Gastrocnemius medialis (tissue), 4 donors: Measurements from ENCODE around the gene SNAPC4. TPM values are rescaled to one million over a fixed set of nuclear protein-coding genes. Genes with fewer than 3 reads are reported as not detected.

Experiments used
- ATAC-seq, 2 donors: fragments of 150-250 bp; one replicate each; pipeline ENCODE4 v1.9.1; 2016
- DNase-seq, 2 donors: peaks; one replicate each; pipeline ENCODE4 v3.0.0-alpha.2; 2019
- H3K27ac ChIP-seq, 4 donors: fragments of 200-600 bp; sonication (generic); 1 replicate in 1 of 4; 2 replicates in 3 of 4; pipeline ENCODE4 v1.5.1; 2016 to 2018; ENCODE audit warnings: mild to moderate bottlenecking in 2 of 4, moderate library complexity in 1 of 4
- H3K27me3 ChIP-seq, 3 donors: fragments of 200-600 bp; sonication (generic) in 2 of 3; 1 replicate in 1 of 3; 2 replicates in 2 of 3; pipeline versions ENCODE4 v1.5.1 to v1.6.0; 2016 to 2019; ENCODE audit warnings: mild to moderate bottlenecking in 1 of 3, moderate library complexity in 1 of 3
- H3K36me3 ChIP-seq, 2 donors: fragments of 200-600 bp; sonication (generic) in 1 of 2; one replicate each; pipeline ENCODE4 v1.5.1; 2017 to 2018
- H3K4me1 ChIP-seq, 2 donors: fragments of 200-600 bp; sonication (generic) in 1 of 2; one replicate each; pipeline ENCODE4 v1.5.1; 2016 to 2017; ENCODE audit warnings: mild to moderate bottlenecking in 2 of 2
- H3K4me3 ChIP-seq, 4 donors: fragments of 200-600 bp; sonication (generic) in 3 of 4; 1 replicate in 1 of 4; 2 replicates in 3 of 4; pipeline ENCODE4 v1.5.1; 2016 to 2019; ENCODE audit warnings: mild to moderate bottlenecking in 2 of 4
- H3K9me3 ChIP-seq, 3 donors: fragments of 200-600 bp; sonication (generic) in 2 of 3; 1 replicate in 1 of 3; 2 replicates in 2 of 3; pipeline ENCODE4 v1.5.1; 2016 to 2019
- CTCF ChIP-seq, 5 experiments: fragments of 450-650 bp in 3 of 5; fragments of 200-600 bp in 2 of 5; sonication (generic) in 2 of 5; IDR thresholded peaks in 4 of 5; conservative IDR thresholded peaks in 1 of 5; 1 replicate in 4 of 5; 2 replicates in 1 of 5; pipeline ENCODE4 v1.5.1; 2016 to 2019; ENCODE audit warnings: antibody characterized with exemption in 5 of 5, mild to moderate bottlenecking in 3 of 5, moderate library complexity in 3 of 5
- POLR2A ChIP-seq, 2 donors: fragments of 450-650 bp; IDR thresholded peaks; one replicate each; pipeline ENCODE4 v1.6.1; 2017; ENCODE audit warnings: antibody characterized with exemption in 2 of 2, mild to moderate bottlenecking in 2 of 2, moderate library complexity in 2 of 2
- in situ Hi-C, 4 donors: fragments of 200-750 bp; cut with MboI; loops; one replicate each; pipeline versions ENCODE4 v1.15.0 to v1.8.0; 2017; ENCODE audit warnings: low sequenced_read_pairs in 4 of 4
- intact Hi-C: fragments of 100-400 bp; cut with DNase I; formaldehyde crosslinking; loops from one replicate; pipeline ENCODE4 v1.15.1; 2023; ENCODE audit warnings: low total_unique reads
- total RNA-seq, 4 donors: library from RNA; depleted of rRNA; stranded (reverse); fragments of >200 nt; gene quantifications; one replicate each; pipeline versions ENCODE4 v1.1.0 to v1.2.3, GENCODE V29; 2016

SNAPC4 gene
- total RNA-seq, 4 donors from 2014 or later = 2.3 to 6.0 (median 3.9) TPM

- intact Hi-C loops = loop anchor here (5.0 kb wide), 1 partner anchor 454 kb away; the partner anchor contains the start of gene CAMSAP1
- no peak overlapping the region for H3K27ac ChIP-seq
- no peak for ATAC-seq
- in situ Hi-C loops = no loop called here
- peaks cover 7 to 9% of the 10 kb centered on the region in 2 donors for H3K4me1 ChIP-seq
- no peak overlapping the region for H3K4me3 ChIP-seq
- H3K9me3 ChIP-seq = no peaks in the 10 kb centered on the region
- no peak for DNase-seq
- H3K36me3 ChIP-seq = no peaks in the 10 kb centered on the region
- TF ChIP-seq POLR2A (IDR thresholded peaks at IDR 0.05) (no peak), CTCF (IDR thresholded peaks at IDR 0.05 in 4 of 5, conservative IDR thresholded peaks at IDR 0.05 in 1 of 5) (no peak)
- H3K27me3 ChIP-seq = no peaks in the 10 kb centered on the region
Observed at GRCh38 chr9:136361047-136361753, 38.8 kb downstream of the SNAPC4 start.

GRCh38 chr9:136359774-136360718 is 39.9 kb downstream of the SNAPC4 start:
- Histone ChIP-seq H3K9me3 (no peaks in the 10 kb centered on the region), H3K27ac (no peak overlapping the region), H3K4me1 (peaks cover 7 to 9% of the 10 kb centered on the region in 2 donors), H3K4me3 (no peak overlapping the region), H3K27me3 (no peaks in the 10 kb centered on the region), H3K36me3 (no peaks in the 10 kb centered on the region)
- in situ Hi-C loops (no loop called here), intact Hi-C loops (loop anchor here (5.0 kb wide), 1 partner anchor 453 kb away; the partner anchor contains the start of gene CAMSAP1)
- ATAC-seq (no peak), DNase-seq (no peak)
- no peak for TF ChIP-seq POLR2A (IDR thresholded peaks at IDR 0.05)
- no peak for TF ChIP-seq CTCF (IDR thresholded peaks at IDR 0.05 in 4 of 5, conservative IDR thresholded peaks at IDR 0.05 in 1 of 5)

- no peak for ATAC-seq
- H3K27ac ChIP-seq = no peak overlapping the region
Observed at GRCh38 chr9:136358888-136359287, 41.1 kb downstream of the SNAPC4 start.

GRCh38 chr9:136358016-136358415 is 42.0 kb downstream of the SNAPC4 start:
- no peak for TF ChIP-seq CTCF (IDR thresholded peaks at IDR 0.05 in 4 of 5, conservative IDR thresholded peaks at IDR 0.05 in 1 of 5)
- TF ChIP-seq POLR2A (IDR thresholded peaks at IDR 0.05) = no peak
- in situ Hi-C loops = no loop called here
- no peaks in the 10 kb centered on the region for H3K9me3 ChIP-seq
- H3K36me3 ChIP-seq = no peaks in the 10 kb centered on the region
- intact Hi-C loops = no loop called here
- H3K4me1 ChIP-seq = peaks cover 0 to 4% of the 10 kb centered on the region in 2 donors
- no peak overlapping the region for H3K27ac ChIP-seq
- no peak for DNase-seq
- no peaks in the 10 kb centered on the region for H3K27me3 ChIP-seq
- no peak overlapping the region for H3K4me3 ChIP-seq
- no peak for ATAC-seq

More at GRCh38 chr9:136358888-136359287, 41.1 kb downstream of the SNAPC4 start:
- Histone ChIP-seq H3K4me3 (no peak overlapping the region), H3K27me3 (no peaks in the 10 kb centered on the region), H3K36me3 (no peaks in the 10 kb centered on the region), H3K9me3 (no peaks in the 10 kb centered on the region), H3K4me1 (peaks cover 2 to 5% of the 10 kb centered on the region in 2 donors)
- no peak for TF ChIP-seq CTCF (IDR thresholded peaks at IDR 0.05 in 4 of 5, conservative IDR thresholded peaks at IDR 0.05 in 1 of 5)
- TF ChIP-seq POLR2A (IDR thresholded peaks at IDR 0.05) = no peak
- intact Hi-C loops (no loop called here), in situ Hi-C loops (no loop called here)
- DNase-seq = no peak
